ENCODE results near the gene COBL. TPM values are rescaled to one million over a fixed set of nuclear protein-coding genes. Genes with fewer than 3 reads are reported as not detected.

The COBL gene
- total RNA-seq, 2 experiments from 2014 or later, result not detected

- intact Hi-C loops (cut with micrococcal nuclease), result loop anchor here (10.0 kb wide), 1 partner anchor 166 kb away; no protein-coding TSS in a partner anchor
- H3K36me3 Mint-ChIP-seq (ENCODE audit: low read depth), result no peaks in the 10 kb centered on the region
- peaks cover 4% of the 10 kb centered on the region for H3K9me3 Mint-ChIP-seq
- no peak for DNase-seq
- CTCF ChIA-PET, result no interaction called here
- H3K27ac Mint-ChIP-seq, result no peak overlapping the region
- H3K4me1 Mint-ChIP-seq (ENCODE audit: low read depth), result no peaks in the 10 kb centered on the region
- no peak overlapping the region for H3K4me3 Mint-ChIP-seq
- peaks cover 3% of the 10 kb centered on the region for H3K27me3 Mint-ChIP-seq (ENCODE audit: low read depth)
Observed at GRCh38 chr7:50988988-50989387, 327.6 kb downstream of the COBL start.

- no peak for DNase-seq
- Mint-ChIP-seq H3K4me3 (no peak overlapping the region), H3K27ac (no peak overlapping the region), H3K4me1 (ENCODE audit: low read depth) (no peaks in the 10 kb centered on the region), H3K36me3 (ENCODE audit: low read depth) (no peaks in the 10 kb centered on the region), H3K27me3 (ENCODE audit: low read depth) (peaks cover 3% of the 10 kb centered on the region), H3K9me3 (peaks cover 4% of the 10 kb centered on the region)
- CTCF ChIA-PET, result no interaction called here
- intact Hi-C loops (cut with micrococcal nuclease), result loop anchor here (10.0 kb wide), 1 partner anchor 166 kb away; no protein-coding TSS in a partner anchor
Observed at GRCh38 chr7:50988465-50988864, 328.1 kb downstream of the COBL start.

- Mint-ChIP-seq H3K4me3 (no peak overlapping the region), H3K27ac (no peak overlapping the region), H3K27me3 (ENCODE audit: low read depth) (peaks cover 3% of the 10 kb centered on the region), H3K36me3 (ENCODE audit: low read depth) (no peaks in the 10 kb centered on the region), H3K9me3 (peaks cover 2% of the 10 kb centered on the region), H3K4me1 (ENCODE audit: low read depth) (no peaks in the 10 kb centered on the region)
- no peak for DNase-seq
- intact Hi-C loops (cut with micrococcal nuclease), result loop anchor here (10.0 kb wide), 1 partner anchor 170 kb away; no protein-coding TSS in a partner anchor
- CTCF ChIA-PET, result no interaction called here
Observed at GRCh38 chr7:50985096-50985495, 331.5 kb downstream of the COBL start.

GRCh38 chr7:50983850-50984249 lies 332.8 kb downstream of the COBL start:
- H3K27ac Mint-ChIP-seq, result no peak overlapping the region
- intact Hi-C loops (cut with micrococcal nuclease), result loop anchor here (10.0 kb wide), 1 partner anchor 171 kb away; no protein-coding TSS in a partner anchor
- no peak overlapping the region for H3K4me3 Mint-ChIP-seq
- DNase-seq, result no peak
- H3K36me3 Mint-ChIP-seq (ENCODE audit: low read depth), result no peaks in the 10 kb centered on the region
- CTCF ChIA-PET, result no interaction called here
- H3K4me1 Mint-ChIP-seq (ENCODE audit: low read depth), result no peaks in the 10 kb centered on the region
- H3K27me3 Mint-ChIP-seq (ENCODE audit: low read depth), result peaks cover 3% of the 10 kb centered on the region
- H3K9me3 Mint-ChIP-seq, result peaks cover 6% of the 10 kb centered on the region

- Mint-ChIP-seq H3K27ac (no peak overlapping the region), H3K27me3 (ENCODE audit: low read depth) (peaks cover 3% of the 10 kb centered on the region), H3K4me3 (no peak overlapping the region), H3K36me3 (ENCODE audit: low read depth) (no peaks in the 10 kb centered on the region), H3K9me3 (peaks cover 6% of the 10 kb centered on the region), H3K4me1 (ENCODE audit: low read depth) (no peaks in the 10 kb centered on the region)
- DNase-seq, result no peak
- intact Hi-C loops (cut with micrococcal nuclease), result loop anchor here (10.0 kb wide), 1 partner anchor 172 kb away; no protein-coding TSS in a partner anchor
- CTCF ChIA-PET, result no interaction called here
Observed at GRCh38 chr7:50982626-50983025, 334.0 kb downstream of the COBL start.

- H3K4me3 Mint-ChIP-seq, result no peak overlapping the region
- intact Hi-C loops (cut with micrococcal nuclease), result loop anchor here (10.0 kb wide), 1 partner anchor 173 kb away; no protein-coding TSS in a partner anchor
- H3K9me3 Mint-ChIP-seq, result peaks cover 6% of the 10 kb centered on the region
- H3K27me3 Mint-ChIP-seq (ENCODE audit: low read depth), result peaks cover 3% of the 10 kb centered on the region
- H3K27ac Mint-ChIP-seq, result no peak overlapping the region
- no peaks in the 10 kb centered on the region for H3K4me1 Mint-ChIP-seq (ENCODE audit: low read depth)
- CTCF ChIA-PET, result no interaction called here
- no peak for DNase-seq
- H3K36me3 Mint-ChIP-seq (ENCODE audit: low read depth), result no peaks in the 10 kb centered on the region
Observed at GRCh38 chr7:50981743-50982142, 334.9 kb downstream of the COBL start.

GRCh38 chr7:50980411-50980810 lies 336.2 kb downstream of the COBL start:
- H3K4me1 Mint-ChIP-seq (ENCODE audit: low read depth), result no peaks in the 10 kb centered on the region
- CTCF ChIA-PET, result no interaction called here

GRCh38 chr7:50978633-50979215 lies 337.9 kb downstream of the COBL start:
- Mint-ChIP-seq H3K9me3 (peaks cover 6% of the 10 kb centered on the region), H3K4me3 (no peak overlapping the region), H3K4me1 (ENCODE audit: low read depth) (no peaks in the 10 kb centered on the region), H3K36me3 (ENCODE audit: low read depth) (no peaks in the 10 kb centered on the region), H3K27me3 (ENCODE audit: low read depth) (peaks cover 2% of the 10 kb centered on the region), H3K27ac (no peak overlapping the region)
- CTCF ChIA-PET, result no interaction called here
- no peak for DNase-seq
- intact Hi-C loops (cut with micrococcal nuclease), result no loop called here

More at GRCh38 chr7:50980411-50980810, 336.2 kb downstream of the COBL start:
- H3K9me3 Mint-ChIP-seq, result peaks cover 6% of the 10 kb centered on the region
- no peak overlapping the region for H3K27ac Mint-ChIP-seq
- no peaks in the 10 kb centered on the region for H3K36me3 Mint-ChIP-seq (ENCODE audit: low read depth)
- DNase-seq, result no peak
- no peaks in the 10 kb centered on the region for H3K27me3 Mint-ChIP-seq (ENCODE audit: low read depth)
- intact Hi-C loops (cut with micrococcal nuclease), result loop anchor here (10.0 kb wide), 1 partner anchor 174 kb away; no protein-coding TSS in a partner anchor
- no peak overlapping the region for H3K4me3 Mint-ChIP-seq

- H3K9me3 Mint-ChIP-seq, result peaks cover 6% of the 10 kb centered on the region
- no peaks in the 10 kb centered on the region for H3K36me3 Mint-ChIP-seq (ENCODE audit: low read depth)
- H3K27me3 Mint-ChIP-seq (ENCODE audit: low read depth), result peaks cover 2% of the 10 kb centered on the region
- no peak for DNase-seq
- H3K27ac Mint-ChIP-seq, result no peak overlapping the region
- no peaks in the 10 kb centered on the region for H3K4me1 Mint-ChIP-seq (ENCODE audit: low read depth)
- intact Hi-C loops (cut with micrococcal nuclease), result no loop called here
- H3K4me3 Mint-ChIP-seq, result no peak overlapping the region
- CTCF ChIA-PET, result no interaction called here
Observed at GRCh38 chr7:50977421-50977820, 339.2 kb downstream of the COBL start.

GRCh38 chr7:50976064-50976463 lies 340.5 kb downstream of the COBL start:
- no peak overlapping the region for H3K4me3 Mint-ChIP-seq

GRCh38 chr7:50974240-50974639 lies 342.4 kb downstream of the COBL start:
- intact Hi-C loops (cut with micrococcal nuclease), result no loop called here
- Mint-ChIP-seq H3K27ac (peak overlapping the region; percentile 22), H3K4me3 (no peak overlapping the region), H3K9me3 (peaks cover 3% of the 10 kb centered on the region), H3K27me3 (ENCODE audit: low read depth) (peaks cover 2% of the 10 kb centered on the region), H3K4me1 (ENCODE audit: low read depth) (no peaks in the 10 kb centered on the region), H3K36me3 (ENCODE audit: low read depth) (no peaks in the 10 kb centered on the region)
- CTCF ChIA-PET, result no interaction called here
- DNase-seq, result no peak

More at GRCh38 chr7:50976064-50976463, 340.5 kb downstream of the COBL start:
- H3K4me1 Mint-ChIP-seq (ENCODE audit: low read depth), result no peaks in the 10 kb centered on the region
- H3K36me3 Mint-ChIP-seq (ENCODE audit: low read depth), result no peaks in the 10 kb centered on the region
- H3K27me3 Mint-ChIP-seq (ENCODE audit: low read depth), result peaks cover 2% of the 10 kb centered on the region
- CTCF ChIA-PET, result no interaction called here
- intact Hi-C loops (cut with micrococcal nuclease), result no loop called here
- H3K9me3 Mint-ChIP-seq, result peaks cover 6% of the 10 kb centered on the region
- no peak overlapping the region for H3K27ac Mint-ChIP-seq
- no peak for DNase-seq

GRCh38 chr7:50973814-50974213 lies 342.8 kb downstream of the COBL start:
- DNase-seq, result no peak
- CTCF ChIA-PET, result no interaction called here
- Mint-ChIP-seq H3K27ac (no peak overlapping the region), H3K36me3 (ENCODE audit: low read depth) (no peaks in the 10 kb centered on the region), H3K4me3 (no peak overlapping the region), H3K27me3 (ENCODE audit: low read depth) (peaks cover 2% of the 10 kb centered on the region), H3K9me3 (no peaks in the 10 kb centered on the region), H3K4me1 (ENCODE audit: low read depth) (no peaks in the 10 kb centered on the region)
- intact Hi-C loops (cut with micrococcal nuclease), result no loop called here

- H3K27ac Mint-ChIP-seq, result no peak overlapping the region
- CTCF ChIA-PET, result interaction anchor here (1.1 kb wide), 1 partner anchor 193 kb away, joined by 4 read pairs; no protein-coding TSS in a partner anchor
- H3K27me3 Mint-ChIP-seq (ENCODE audit: low read depth), result peaks cover 2% of the 10 kb centered on the region
- peaks cover 1% of the 10 kb centered on the region for H3K36me3 Mint-ChIP-seq (ENCODE audit: low read depth)
- no peak overlapping the region for H3K4me3 Mint-ChIP-seq
- DNase-seq, result no peak
- no peaks in the 10 kb centered on the region for H3K4me1 Mint-ChIP-seq (ENCODE audit: low read depth)
- peaks cover 10% of the 10 kb centered on the region for H3K9me3 Mint-ChIP-seq
- intact Hi-C loops (cut with micrococcal nuclease), result no loop called here
Observed at GRCh38 chr7:50970092-50970491, 346.5 kb downstream of the COBL start.
